PFSK-1 (cell line): ENCODE measurements around the gene TXLNG.

Experiments
- POLR2AphosphoS5 ChIP-seq: IDR thresholded peaks from 2 replicates; pipeline ENCODE4 v1.6.1; 2012; ENCODE audit warnings: low read depth, mild to moderate bottlenecking, control low read depth, low read length, moderate library complexity
- REST ChIP-seq, 2 experiments: IDR thresholded peaks; 2 replicates each; pipeline versions ENCODE4 v1.6.1 to v1.8.0; 2011 to 2012; ENCODE audit warnings: low read depth in 2 of 2, low read length in 2 of 2, control low read depth in 1 of 2, inconsistent platforms in 1 of 2, mild to moderate bottlenecking in 1 of 2, moderate library complexity in 1 of 2; ENCODE audit not compliant: insufficient read depth in 1 of 2
- TAF1 ChIP-seq: IDR thresholded peaks from 2 replicates; pipeline ENCODE4 v1.6.1; 2012; ENCODE audit warnings: low read length, control low read depth, borderline replicate concordance; ENCODE audit not compliant: insufficient read depth

GRCh38 chrX:16882169-16882568 is 95.9 kb downstream of the TXLNG start:
- TF ChIP-seq POLR2AphosphoS5 = no peak
- no peak for TF ChIP-seq REST (IDR thresholded peaks at IDR 0.05; ENCODE audit: insufficient read depth in 1 of 2, low read depth in 2 of 2, low read length in 2 of 2)
- TF ChIP-seq TAF1 = no peak
